ENCODE data around the gene PGBD2. TPM values are rescaled to one million over a fixed set of nuclear protein-coding genes. Genes with fewer than 3 reads are reported as not detected.
A peak's percentile ranks its signal among the peaks of the same experiment; 100 is the strongest.

The PGBD2 gene
- total and polyA plus RNA-seq, 9 of the 15 experiments (the other 6 are each of a cell fraction or from before 2014, with no cell fraction given), result 11.9 to 21.8 (median 14.7) TPM

DNA sequence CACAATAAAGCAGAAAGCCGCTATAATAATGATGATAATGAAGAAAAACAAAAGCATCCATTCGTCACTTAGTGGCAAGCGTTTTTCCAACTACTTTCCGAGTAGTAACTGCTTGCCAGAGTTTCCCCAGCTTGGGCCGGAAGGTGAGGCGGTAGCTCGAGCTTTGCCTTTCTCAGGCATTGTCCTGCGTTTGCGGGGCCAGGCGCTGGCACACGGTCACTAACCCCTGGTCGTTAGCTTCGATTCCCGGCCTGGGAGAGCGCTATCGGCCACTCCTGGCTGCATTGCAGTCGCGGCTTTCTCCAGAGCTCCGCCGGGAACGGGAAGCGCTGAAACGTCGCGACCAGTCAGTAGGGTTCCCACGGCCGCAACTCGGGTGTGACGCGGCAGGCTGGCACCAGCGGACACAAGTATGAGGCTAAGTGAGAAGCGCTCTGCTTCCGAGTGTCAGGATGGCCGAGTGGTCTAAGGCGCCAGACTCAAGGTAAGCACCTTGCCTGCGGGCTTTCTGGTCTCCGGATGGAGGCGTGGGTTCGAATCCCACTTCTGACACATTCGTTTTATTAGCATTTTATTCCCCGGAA, 32.5 kb upstream of the PGBD2 start (continued):
- TF ChIP-seq STAT6 (CRISPR knock-in tag; IDR thresholded peaks at IDR 0.05) (0 out of 2 replicates have a peak, but pooled peaks have one; percentile 67), ZNF174 (CRISPR knock-in tag; IDR thresholded peaks at IDR 0.05) (no peak), NFXL1 (CRISPR knock-in tag; IDR thresholded peaks at IDR 0.05) (no peak), ZNF23 (CRISPR knock-in tag; IDR thresholded peaks at IDR 0.05) (no peak), NRF1 (conservative IDR thresholded peaks at IDR 0.05 in 1 of 2, IDR thresholded peaks at IDR 0.05 in 1 of 2) (peak in 1 of 2 experiments; percentile 22; a peak in 2 of 4 replicates), ZNF717 (CRISPR knock-in tag; IDR thresholded peaks at IDR 0.05) (no peak), SMAD2 (IDR thresholded peaks at IDR 0.05; ENCODE audit: low read depth, low read length) (no peak), KAT8 (IDR thresholded peaks at IDR 0.05; ENCODE audit: low read depth) (no peak), BRD9 (IDR thresholded peaks at IDR 0.05; ENCODE audit: low read depth, partially characterized antibody) (no peak), XRCC5 (IDR thresholded peaks at IDR 0.05; ENCODE audit: low read depth, low read length) (peak; percentile 27; the same call in 1 of the 2 replicates), KDM2B (CRISPR knock-in tag; IDR thresholded peaks at IDR 0.05) (no peak), KLF13 (tag; IDR thresholded peaks at IDR 0.05; ENCODE audit: borderline replicate concordance, low read depth) (no peak), CHAMP1 (IDR thresholded peaks at IDR 0.05) (no peak), ZNF232 (CRISPR knock-in tag; IDR thresholded peaks at IDR 0.05) (no peak), ZNF384 (IDR thresholded peaks at IDR 0.05; ENCODE audit: low read depth, low read length) (no peak), NR2C2 (CRISPR knock-in tag; IDR thresholded peaks at IDR 0.05) (no peak), NR2C2 (tag; IDR thresholded peaks at IDR 0.05) (peak; percentile 67; the same call in 1 of the 2 replicates), KDM5B (IDR thresholded peaks at IDR 0.05; ENCODE audit: insufficient replicate concordance, low read depth, low read length) (peak; percentile 71), ZNF77 (CRISPR knock-in tag; IDR thresholded peaks at IDR 0.05) (no peak)
- TF ChIP-seq, protein P1, sequence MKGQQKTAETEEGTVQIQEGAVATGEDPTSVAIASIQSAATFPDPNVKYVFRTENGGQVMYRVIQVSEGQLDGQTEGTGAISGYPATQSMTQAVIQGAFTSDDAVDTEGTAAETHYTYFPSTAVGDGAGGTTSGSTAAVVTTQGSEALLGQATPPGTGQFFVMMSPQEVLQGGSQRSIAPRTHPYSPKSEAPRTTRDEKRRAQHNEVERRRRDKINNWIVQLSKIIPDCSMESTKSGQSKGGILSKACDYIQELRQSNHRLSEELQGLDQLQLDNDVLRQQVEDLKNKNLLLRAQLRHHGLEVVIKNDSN (CRISPR knock-in tag; IDR thresholded peaks at IDR 0.05), result no peak
- TF ChIP-seq, protein P2, sequence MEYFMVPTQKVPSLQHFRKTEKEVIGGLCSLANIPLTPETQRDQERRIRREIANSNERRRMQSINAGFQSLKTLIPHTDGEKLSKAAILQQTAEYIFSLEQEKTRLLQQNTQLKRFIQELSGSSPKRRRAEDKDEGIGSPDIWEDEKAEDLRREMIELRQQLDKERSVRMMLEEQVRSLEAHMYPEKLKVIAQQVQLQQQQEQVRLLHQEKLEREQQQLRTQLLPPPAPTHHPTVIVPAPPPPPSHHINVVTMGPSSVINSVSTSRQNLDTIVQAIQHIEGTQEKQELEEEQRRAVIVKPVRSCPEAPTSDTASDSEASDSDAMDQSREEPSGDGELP (CRISPR knock-in tag; IDR thresholded peaks at IDR 0.05; ENCODE audit: borderline replicate concordance), result peak; percentile 48; the same call in 1 of the 2 replicates
- TF ChIP-seq, protein P3, sequence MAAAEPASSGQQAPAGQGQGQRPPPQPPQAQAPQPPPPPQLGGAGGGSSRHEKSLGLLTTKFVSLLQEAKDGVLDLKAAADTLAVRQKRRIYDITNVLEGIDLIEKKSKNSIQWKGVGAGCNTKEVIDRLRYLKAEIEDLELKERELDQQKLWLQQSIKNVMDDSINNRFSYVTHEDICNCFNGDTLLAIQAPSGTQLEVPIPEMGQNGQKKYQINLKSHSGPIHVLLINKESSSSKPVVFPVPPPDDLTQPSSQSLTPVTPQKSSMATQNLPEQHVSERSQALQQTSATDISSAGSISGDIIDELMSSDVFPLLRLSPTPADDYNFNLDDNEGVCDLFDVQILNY (CRISPR knock-in tag; IDR thresholded peaks at IDR 0.05), result peak; percentile 91
